Endothelial cell of umbilical vein (primary cell): ENCODE results near the gene LRP1B. TPM values are rescaled to one million over a fixed set of nuclear protein-coding genes. Genes with fewer than 3 reads are reported as not detected.

Source experiments
- BruUV-seq: library from RNA; stranded (reverse); fragments of 400-500 nt; replicated peaks from 2 replicates; lab custom pipeline; 2021; lab: Mats Ljungman, UMichigan
- CTCF ChIA-PET: fragments of 300-600, 350-600 bp; sonication (Branson Sonifier 250); formaldehyde crosslinking; loops from one replicate; lab custom pipeline; 2021; ENCODE audit warnings: antibody characterized with exemption, inconsistent platforms; lab: Charles Lee
- POLR2A ChIA-PET: fragments of 300-600, 350-600 bp; sonication (Branson Sonifier 250); formaldehyde crosslinking; loops from one replicate; lab custom pipeline; 2021; ENCODE audit warnings: antibody characterized with exemption, inconsistent platforms; lab: Charles Lee
- DNase-seq: peaks from one replicate; pipeline ENCODE4 v3.0.0-alpha.2; 2011; ENCODE audit warnings: low read depth, low spot score
- FAIRE-seq: peaks from 2 replicates; lab custom pipeline; 2011; peaks lifted over from hg19 to GRCh38; lab: Jason Lieb, UNC
- H2AFZ ChIP-seq: 2 replicates; pipeline ENCODE4 v1.6.0; 2012; ENCODE audit warnings: low read depth, low read length, control low read depth, inconsistent platforms
- H3K27ac ChIP-seq: 2 replicates; pipeline ENCODE4 v1.5.1; 2011; ENCODE audit warnings: low read depth, mild to moderate bottlenecking, control low read depth, low read length, moderate library complexity; ENCODE audit not compliant: insufficient read depth
- H3K27me3 ChIP-seq, 2 experiments: 2 replicates each; pipeline versions ENCODE4 v1.6.0 to v1.6.1; 2011; ENCODE audit warnings: low read length in 2 of 2, mixed read lengths in 1 of 2; ENCODE audit not compliant: control insufficient read depth in 2 of 2, insufficient read depth in 2 of 2
- H3K36me3 ChIP-seq, 2 experiments: 2 replicates in 1 of 2; 3 replicates in 1 of 2; pipeline ENCODE4 v1.5.1; 2011; ENCODE audit warnings: low read length in 2 of 2, mild to moderate bottlenecking in 1 of 2, moderate library complexity in 1 of 2; ENCODE audit not compliant: control insufficient read depth in 2 of 2, insufficient read depth in 2 of 2; ENCODE audit errors: extremely low read depth in 1 of 2
- H3K4me1 ChIP-seq: 3 replicates; pipeline ENCODE4 v1.5.1; 2011; ENCODE audit warnings: mild to moderate bottlenecking, low read length; ENCODE audit not compliant: control insufficient read depth, insufficient read depth; ENCODE audit errors: extremely low read depth
- H3K4me2 ChIP-seq: 2 replicates; pipeline ENCODE4 v1.6.1; 2011; ENCODE audit warnings: low read length, control low read depth, mixed read lengths; ENCODE audit not compliant: insufficient read depth
- H3K4me3 ChIP-seq, 3 experiments: fragments of 200-600 bp in 1 of 3; sonication (generic), shearing (Covaris generic) in 1 of 3; replicated peaks in 1 of 3; 2 replicates each; pipeline ENCODE4 v1.5.1; 2011 to 2016; ENCODE audit warnings: control low read depth in 3 of 3, low read length in 3 of 3, mild to moderate bottlenecking in 2 of 3, inconsistent platforms in 1 of 3, low read depth in 1 of 3, moderate library complexity in 1 of 3; ENCODE audit not compliant: insufficient read depth in 1 of 3
- H3K79me2 ChIP-seq: 2 replicates; pipeline ENCODE4 v1.6.0; 2012; ENCODE audit warnings: low read length, inconsistent platforms; ENCODE audit not compliant: control insufficient read depth, insufficient read depth
- H3K9ac ChIP-seq: replicated peaks from 2 replicates; pipeline ENCODE3; 2011; ENCODE audit warnings: low read length, control low read depth; ENCODE audit not compliant: insufficient read depth; ENCODE audit errors: extremely low read depth
- H3K9me1 ChIP-seq: replicated peaks from 3 replicates; pipeline ENCODE4 v1.6.0; 2011; ENCODE audit warnings: mild to moderate bottlenecking, low read length; ENCODE audit not compliant: control insufficient read depth, insufficient read depth; ENCODE audit errors: extremely low read depth
- H3K9me3 ChIP-seq: replicated peaks from 2 replicates; pipeline ENCODE4 v1.5.1; 2012; ENCODE audit warnings: low read length, inconsistent platforms; ENCODE audit not compliant: control insufficient read depth, insufficient read depth
- H4K20me1 ChIP-seq: replicated peaks from 2 replicates; pipeline ENCODE3; 2011; ENCODE audit warnings: mild to moderate bottlenecking, low read length; ENCODE audit not compliant: control insufficient read depth, insufficient read depth; ENCODE audit errors: extremely low read depth
- EZH2 ChIP-seq: IDR thresholded peaks from 2 replicates; pipeline ENCODE4 v1.6.1; 2012; ENCODE audit warnings: borderline replicate concordance, low read depth, mild to moderate bottlenecking, moderate library complexity, low read length, inconsistent platforms; ENCODE audit not compliant: severe bottlenecking
- FOS ChIP-seq: IDR thresholded peaks from 2 replicates; pipeline ENCODE4 v1.6.1; 2011; ENCODE audit warnings: mild to moderate bottlenecking, low read length, moderate library complexity, borderline replicate concordance; ENCODE audit not compliant: insufficient read depth
- GATA2 ChIP-seq: IDR thresholded peaks from 2 replicates; pipeline ENCODE4 v1.7.0; 2011; ENCODE audit warnings: low read depth, mild to moderate bottlenecking, moderate library complexity, mixed read lengths, low read length; ENCODE audit not compliant: insufficient read length, insufficient read depth
- JUN ChIP-seq: IDR thresholded peaks from 2 replicates; pipeline ENCODE4 v1.6.1; 2011; ENCODE audit warnings: borderline replicate concordance, low read depth; ENCODE audit not compliant: insufficient read length, insufficient read depth
- MYC ChIP-seq: IDR thresholded peaks from one replicate; pipeline ENCODE4 v1.6.1; 2011; ENCODE audit warnings: mild to moderate bottlenecking, low read depth, low read length
- POLR2A ChIP-seq: IDR thresholded peaks from 2 replicates; pipeline ENCODE4 v1.6.1; 2012; ENCODE audit warnings: low read depth, mild to moderate bottlenecking, control low read depth, low read length
- POLR2AphosphoS5 ChIP-seq: IDR thresholded peaks from 2 replicates; pipeline ENCODE4 v1.6.1; 2012; ENCODE audit warnings: low read depth, mild to moderate bottlenecking, control low read depth, low read length, moderate library complexity; ENCODE audit not compliant: insufficient read depth
- dilution Hi-C: fragments of 300-500 bp; cut with MboI; formaldehyde crosslinking; loops from one replicate; pipeline ENCODE4 v1.15.0; 2019; ENCODE audit warnings: low sequenced_read_pairs; ENCODE audit not compliant: extremely low pct_ligation_motif_present
- intact Hi-C: fragments of 100-400 bp; cut with micrococcal nuclease; formaldehyde crosslinking; loops from one replicate; pipeline ENCODE4 v1.10.0; 2022
- polyA plus RNA-seq, 4 experiments: library from polyadenylated mRNA; depleted of rRNA in 3 of 4; stranded (reverse) in 3 of 4; unstranded in 1 of 4; fragments of >200 nt; gene quantifications; 2 replicates each; pipeline versions ENCODE4 v1.2.1 to v1.2.3, GENCODE V29; 2011 to 2012; ENCODE audit warnings: missing spikeins in 1 of 4
- total RNA-seq: library from RNA; stranded (reverse); gene quantifications from 2 replicates; pipeline ENCODE4 v1.2.3, GENCODE V29; 2021
- TF ChIP-seq, protein P1 (sequence below), 2 donors: IDR thresholded peaks; 1 replicate in 1 of 2; 2 replicates in 1 of 2; pipeline ENCODE4 v1.5.1; 2011; ENCODE audit warnings: low read length in 2 of 2, mild to moderate bottlenecking in 2 of 2, moderate library complexity in 2 of 2, control low read depth in 1 of 2, inconsistent platforms in 1 of 2, low read depth in 1 of 2; ENCODE audit not compliant: insufficient read depth in 1 of 2; ENCODE audit errors: extremely low read depth in 1 of 2
- TF ChIP-seq, protein P2 (sequence below): IDR thresholded peaks from 2 replicates; pipeline ENCODE4 v1.6.1; 2011; ENCODE audit not compliant: insufficient read depth, insufficient read length

Gene LRP1B
- total and polyA plus RNA-seq, 2 donors (not counting 3 experiments of a cell fraction or from before 2014, with no cell fraction given) = 0.03 to 0.07 TPM

DNA sequence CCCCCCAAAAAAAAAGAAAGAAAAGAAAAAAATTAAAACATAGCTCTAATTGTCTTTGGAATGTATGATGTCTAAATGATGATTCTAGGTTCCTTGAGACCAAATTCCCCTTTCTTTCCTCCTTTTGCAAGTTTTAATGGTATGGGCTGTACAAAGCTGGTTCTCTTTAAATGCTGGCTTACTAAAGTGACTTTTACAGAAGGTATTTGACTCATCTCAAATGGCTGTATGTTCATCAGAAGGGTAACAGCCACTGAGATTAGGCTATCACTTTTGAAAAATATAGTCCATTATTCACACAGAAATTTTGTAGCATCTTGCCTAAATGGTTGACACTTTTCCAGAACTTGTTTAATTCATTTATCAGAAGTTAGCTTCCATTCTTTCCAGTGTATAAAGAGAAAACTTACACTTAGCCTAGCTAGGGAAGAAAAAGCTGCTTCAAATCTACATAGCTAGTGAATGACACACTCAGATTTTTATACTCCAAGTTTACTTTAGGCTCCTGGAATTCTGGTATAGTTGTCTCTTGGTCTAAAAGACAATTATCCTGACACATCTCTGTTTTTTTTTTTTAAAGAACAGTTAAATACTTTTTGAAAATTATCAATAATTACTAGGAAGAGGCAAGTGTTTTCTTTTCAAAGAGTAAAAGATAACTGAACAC is 622.6 kb downstream of the LRP1B start:
- intact Hi-C loops = no loop called here
- ChIA-PET CTCF (interaction anchor here (1.6 kb wide), 1 partner anchor 47 kb away, joined by 4 read pairs; no protein-coding TSS in a partner anchor), POLR2A (interaction anchor here (0.7 kb wide), 1 partner anchor 1880 kb away, joined by 3 read pairs; no protein-coding TSS in a partner anchor)
- H3K9me1 ChIP-seq = no peaks in the 10 kb centered on the region
- TF ChIP-seq EZH2 (no peak), FOS (no peak), POLR2AphosphoS5 (no peak), GATA2 (no peak), POLR2A (no peak), JUN (no peak), MYC (no peak)
- TF ChIP-seq, protein P1, sequence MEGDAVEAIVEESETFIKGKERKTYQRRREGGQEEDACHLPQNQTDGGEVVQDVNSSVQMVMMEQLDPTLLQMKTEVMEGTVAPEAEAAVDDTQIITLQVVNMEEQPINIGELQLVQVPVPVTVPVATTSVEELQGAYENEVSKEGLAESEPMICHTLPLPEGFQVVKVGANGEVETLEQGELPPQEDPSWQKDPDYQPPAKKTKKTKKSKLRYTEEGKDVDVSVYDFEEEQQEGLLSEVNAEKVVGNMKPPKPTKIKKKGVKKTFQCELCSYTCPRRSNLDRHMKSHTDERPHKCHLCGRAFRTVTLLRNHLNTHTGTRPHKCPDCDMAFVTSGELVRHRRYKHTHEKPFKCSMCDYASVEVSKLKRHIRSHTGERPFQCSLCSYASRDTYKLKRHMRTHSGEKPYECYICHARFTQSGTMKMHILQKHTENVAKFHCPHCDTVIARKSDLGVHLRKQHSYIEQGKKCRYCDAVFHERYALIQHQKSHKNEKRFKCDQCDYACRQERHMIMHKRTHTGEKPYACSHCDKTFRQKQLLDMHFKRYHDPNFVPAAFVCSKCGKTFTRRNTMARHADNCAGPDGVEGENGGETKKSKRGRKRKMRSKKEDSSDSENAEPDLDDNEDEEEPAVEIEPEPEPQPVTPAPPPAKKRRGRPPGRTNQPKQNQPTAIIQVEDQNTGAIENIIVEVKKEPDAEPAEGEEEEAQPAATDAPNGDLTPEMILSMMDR (IDR thresholded peaks at IDR 0.05; ENCODE audit: extremely low read depth in 1 of 2, insufficient read depth in 1 of 2, low read depth in 1 of 2, low read length in 2 of 2) = no peak
- TF ChIP-seq, protein P2, sequence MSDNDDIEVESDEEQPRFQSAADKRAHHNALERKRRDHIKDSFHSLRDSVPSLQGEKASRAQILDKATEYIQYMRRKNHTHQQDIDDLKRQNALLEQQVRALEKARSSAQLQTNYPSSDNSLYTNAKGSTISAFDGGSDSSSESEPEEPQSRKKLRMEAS = no peak
- H2AFZ ChIP-seq = no peak overlapping the region
- no peak overlapping the region for H3K27ac ChIP-seq
- no peaks in the 10 kb centered on the region for H3K36me3 ChIP-seq
- BruUV-seq = no TSS peak
- FAIRE-seq = no peak
- dilution Hi-C loops = no loop called here
- no peak overlapping the region for H3K4me2 ChIP-seq
- no peaks in the 10 kb centered on the region for H3K9me3 ChIP-seq
- no peak overlapping the region for H3K9ac ChIP-seq
- H3K4me1 ChIP-seq = no peaks in the 10 kb centered on the region
- no peaks in the 10 kb centered on the region for H3K79me2 ChIP-seq
- no peaks in the 10 kb centered on the region for H3K27me3 ChIP-seq
- no peaks in the 10 kb centered on the region for H4K20me1 ChIP-seq
- no peak for DNase-seq
- no peak overlapping the region for H3K4me3 ChIP-seq
